Upper lobe of left lung (tissue), 4 donors: ENCODE results near the gene FADS6.

Experiments used
- CTCF ChIP-seq, 6 experiments: fragments of 450-650 bp in 4 of 6; fragments of 200-600 bp in 2 of 6; sonication (generic) in 2 of 6; IDR thresholded peaks; one replicate each; pipeline ENCODE4 v1.5.1; 2016 to 2019; ENCODE audit warnings: antibody characterized with exemption in 6 of 6
- EP300 ChIP-seq, 4 donors: sonication (generic); formaldehyde crosslinking; IDR thresholded peaks; one replicate each; pipeline ENCODE4 v1.5.1; 2017; ENCODE audit warnings: antibody characterized with exemption in 4 of 4, control low read depth in 2 of 4
- POLR2A ChIP-seq, 4 donors: fragments of 450-650 bp; IDR thresholded peaks; one replicate each; pipeline ENCODE4 v1.5.1; 2016 to 2017; ENCODE audit warnings: antibody characterized with exemption in 4 of 4, mild to moderate bottlenecking in 2 of 4
- POLR2AphosphoS5 ChIP-seq, 2 donors: sonication (generic); formaldehyde crosslinking; IDR thresholded peaks; one replicate each; pipeline ENCODE4 v1.5.1; 2017; ENCODE audit warnings: antibody characterized with exemption in 2 of 2

- TF ChIP-seq CTCF (IDR thresholded peaks at IDR 0.05) (no peak), POLR2A (IDR thresholded peaks at IDR 0.05) (no peak), POLR2AphosphoS5 (IDR thresholded peaks at IDR 0.05) (no peak), EP300 (IDR thresholded peaks at IDR 0.05) (no peak)
These were observed 27.7 kb upstream of the FADS6 start for GRCh38 chr17:74921026-74921681.
